PC-9 (cell line): ENCODE data around the gene PIGN.

Experiments used
- EZH2 ChIP-seq: fragments of 200-600 bp; sonication (generic); IDR thresholded peaks from 2 replicates; pipeline ENCODE4 v1.8.0; 2017; ENCODE audit warnings: antibody characterized with exemption, low read depth
- TF ChIP-seq, protein P1 (sequence below): fragments of 200-600 bp; sonication (generic); conservative IDR thresholded peaks from 2 replicates; pipeline ENCODE4 v1.6.1; 2017; ENCODE audit warnings: mixed run types, antibody characterized with exemption, mild to moderate bottlenecking, moderate library complexity

GRCh38 chr18:61991836-61992235 lies 195.0 kb downstream of the PIGN start:
- TF ChIP-seq, protein P1, sequence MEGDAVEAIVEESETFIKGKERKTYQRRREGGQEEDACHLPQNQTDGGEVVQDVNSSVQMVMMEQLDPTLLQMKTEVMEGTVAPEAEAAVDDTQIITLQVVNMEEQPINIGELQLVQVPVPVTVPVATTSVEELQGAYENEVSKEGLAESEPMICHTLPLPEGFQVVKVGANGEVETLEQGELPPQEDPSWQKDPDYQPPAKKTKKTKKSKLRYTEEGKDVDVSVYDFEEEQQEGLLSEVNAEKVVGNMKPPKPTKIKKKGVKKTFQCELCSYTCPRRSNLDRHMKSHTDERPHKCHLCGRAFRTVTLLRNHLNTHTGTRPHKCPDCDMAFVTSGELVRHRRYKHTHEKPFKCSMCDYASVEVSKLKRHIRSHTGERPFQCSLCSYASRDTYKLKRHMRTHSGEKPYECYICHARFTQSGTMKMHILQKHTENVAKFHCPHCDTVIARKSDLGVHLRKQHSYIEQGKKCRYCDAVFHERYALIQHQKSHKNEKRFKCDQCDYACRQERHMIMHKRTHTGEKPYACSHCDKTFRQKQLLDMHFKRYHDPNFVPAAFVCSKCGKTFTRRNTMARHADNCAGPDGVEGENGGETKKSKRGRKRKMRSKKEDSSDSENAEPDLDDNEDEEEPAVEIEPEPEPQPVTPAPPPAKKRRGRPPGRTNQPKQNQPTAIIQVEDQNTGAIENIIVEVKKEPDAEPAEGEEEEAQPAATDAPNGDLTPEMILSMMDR = no peak
- TF ChIP-seq EZH2 = no peak
